Activated CD4-positive, alpha-beta T cell treated with anti-CD3 and anti-CD28 coated beads for 48 hours (primary cell): ENCODE data around the gene TGM1.
"Not testable (repeated sequence)": the region's sequence is repeated elsewhere in the genome, so short reads cannot be mapped to it uniquely, and the experiment has no call there.

Experiments
- DNase-seq: peaks from one replicate; pipeline ENCODE4 v3.0.0-alpha.2; 2020

The TGM1 gene

DNA sequence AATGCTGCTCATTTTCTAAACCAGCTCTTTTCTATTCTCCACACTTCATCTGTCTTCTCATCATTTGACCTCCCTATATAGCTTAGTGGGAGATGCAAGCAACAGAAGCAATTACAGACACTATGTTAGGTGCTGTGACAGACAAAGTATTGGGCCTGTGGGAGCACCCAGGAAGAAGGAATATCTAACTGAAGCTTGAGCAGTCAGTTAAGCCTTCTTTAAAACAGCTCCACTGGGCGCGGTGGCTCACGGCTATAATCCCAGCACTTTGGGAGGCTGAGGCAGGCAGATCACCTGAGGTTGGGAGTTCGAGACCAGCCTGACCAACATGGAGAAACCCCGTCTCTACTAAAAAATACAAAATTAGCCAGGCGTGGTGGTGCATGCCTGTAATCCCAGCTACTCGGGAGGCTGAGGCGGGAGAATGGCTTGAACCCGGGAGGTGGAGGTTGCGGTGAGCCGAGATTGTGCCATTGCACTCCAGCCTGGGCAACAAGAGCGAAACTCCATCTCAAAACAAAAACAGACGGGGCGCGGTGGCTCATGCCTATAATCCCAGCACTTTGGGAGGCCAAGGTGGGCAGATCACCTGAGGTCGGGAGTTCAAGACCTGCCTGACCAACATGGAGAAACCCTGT, 59.6 kb downstream of the TGM1 start:
- DNase-seq = not testable (repeated sequence)

DNA sequence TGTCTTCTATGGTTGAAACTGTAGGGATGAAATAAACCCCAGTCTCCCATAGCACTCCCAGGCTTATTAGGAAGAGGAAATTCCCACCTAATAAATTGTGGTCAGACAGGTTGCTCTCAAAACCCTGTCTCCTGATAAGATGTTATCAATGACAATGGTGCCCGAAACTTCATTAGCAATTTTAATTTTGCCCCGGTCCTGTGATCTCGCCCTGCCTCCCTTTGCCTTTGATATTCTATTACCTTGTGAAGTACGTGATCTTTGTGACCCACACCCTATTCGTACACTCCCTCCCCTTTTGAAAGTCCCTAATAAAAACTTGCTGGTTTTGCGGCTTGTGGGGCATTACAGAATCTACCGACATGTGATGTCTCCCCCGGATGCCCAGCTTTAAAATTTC, 60.4 kb downstream of the TGM1 start:
- DNase-seq = not testable (repeated sequence)
